Activated naive CD8-positive, alpha-beta T cell (primary cell): ENCODE data around the gene AKAP13.
A peak's percentile ranks its signal among the peaks of the same experiment; 100 is the strongest.

Source experiments
- H3K27ac Mint-ChIP-seq: one replicate; pipeline ENCODE4 v1.8.0; 2021; ENCODE audit warnings: mixed read lengths
- H3K27me3 Mint-ChIP-seq: one replicate; pipeline ENCODE4 v1.8.0; 2021; ENCODE audit warnings: mixed read lengths
- H3K36me3 Mint-ChIP-seq: one replicate; pipeline ENCODE4 v1.8.0; 2021; ENCODE audit warnings: mixed read lengths
- H3K4me1 Mint-ChIP-seq: one replicate; pipeline ENCODE4 v1.8.0; 2021; ENCODE audit warnings: low read depth, mixed read lengths
- H3K4me3 Mint-ChIP-seq: one replicate; pipeline ENCODE4 v1.8.0; 2021; ENCODE audit warnings: mild to moderate bottlenecking, mixed read lengths
- H3K9me3 Mint-ChIP-seq: one replicate; pipeline ENCODE4 v1.8.0; 2021; ENCODE audit warnings: low read depth, mixed read lengths

Gene AKAP13

DNA sequence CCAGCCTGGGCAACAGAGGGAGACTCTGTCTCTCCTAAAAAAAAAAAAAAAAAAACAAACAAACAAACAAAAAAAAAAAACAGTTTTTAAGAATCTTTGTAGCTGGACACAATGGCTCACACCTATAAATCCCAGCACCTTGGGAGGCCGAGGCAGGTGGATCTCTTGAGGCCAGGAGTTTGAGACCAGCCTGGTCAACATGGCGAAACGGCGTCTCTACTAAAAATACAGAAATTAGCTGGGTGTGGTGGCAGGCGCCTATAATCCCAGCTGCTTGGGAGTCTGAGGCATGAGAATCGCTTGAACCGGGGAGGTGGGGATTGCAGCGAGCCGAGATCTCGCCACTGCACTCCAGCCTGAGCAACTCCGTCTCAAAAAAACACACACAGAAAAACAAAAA is 361.3 kb downstream of the AKAP13 start:
- Mint-ChIP-seq H3K27ac (no peak overlapping the region), H3K9me3 (no peaks in the 10 kb centered on the region), H3K27me3 (no peaks in the 10 kb centered on the region), H3K36me3 (peaks cover 2% of the 10 kb centered on the region), H3K4me1 (peaks cover 3% of the 10 kb centered on the region), H3K4me3 (no peak overlapping the region)

DNA sequence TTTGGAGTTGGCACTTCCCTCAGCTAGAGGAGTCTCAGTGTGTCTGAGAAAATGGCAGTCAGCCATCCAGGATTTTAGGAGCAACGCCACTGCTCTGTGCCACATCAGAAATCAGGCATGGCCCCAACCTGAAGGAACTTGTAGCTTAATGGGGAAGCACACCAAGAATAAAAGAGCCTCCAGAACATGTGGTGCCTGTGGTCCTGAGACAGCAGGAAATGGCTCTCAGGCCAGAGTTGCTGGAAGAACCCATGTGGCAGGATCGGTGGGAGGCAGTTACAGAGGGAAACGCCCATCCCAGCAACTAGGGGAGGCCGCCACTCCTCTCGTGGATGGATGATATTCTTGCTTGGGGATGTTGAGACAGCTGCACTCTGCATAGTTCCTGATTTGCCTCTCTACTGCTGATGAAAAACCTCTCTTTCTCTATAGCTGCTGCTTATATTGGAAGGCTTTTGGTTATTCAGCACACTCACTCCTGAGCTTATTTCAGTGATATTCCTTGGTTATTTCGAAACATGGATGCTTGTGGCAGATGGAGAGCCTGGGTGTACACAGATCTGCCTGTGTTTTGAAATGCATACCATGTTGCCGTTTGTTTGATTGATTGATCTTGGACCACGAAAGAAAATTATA is 361.9 kb downstream of the AKAP13 start:
- peaks cover 3% of the 10 kb centered on the region for H3K4me1 Mint-ChIP-seq
- H3K27me3 Mint-ChIP-seq, result no peaks in the 10 kb centered on the region
- no peaks in the 10 kb centered on the region for H3K9me3 Mint-ChIP-seq
- H3K27ac Mint-ChIP-seq, result peak overlapping the region; percentile 62
- peaks cover 2% of the 10 kb centered on the region for H3K36me3 Mint-ChIP-seq
- no peak overlapping the region for H3K4me3 Mint-ChIP-seq

GRCh38 chr15:85743392-85744055 is 363.1 kb downstream of the AKAP13 start:
- Mint-ChIP-seq H3K9me3 (no peaks in the 10 kb centered on the region), H3K4me3 (no peak overlapping the region), H3K27me3 (no peaks in the 10 kb centered on the region), H3K36me3 (peaks cover 2% of the 10 kb centered on the region), H3K27ac (no peak overlapping the region), H3K4me1 (peaks cover 3% of the 10 kb centered on the region)

DNA sequence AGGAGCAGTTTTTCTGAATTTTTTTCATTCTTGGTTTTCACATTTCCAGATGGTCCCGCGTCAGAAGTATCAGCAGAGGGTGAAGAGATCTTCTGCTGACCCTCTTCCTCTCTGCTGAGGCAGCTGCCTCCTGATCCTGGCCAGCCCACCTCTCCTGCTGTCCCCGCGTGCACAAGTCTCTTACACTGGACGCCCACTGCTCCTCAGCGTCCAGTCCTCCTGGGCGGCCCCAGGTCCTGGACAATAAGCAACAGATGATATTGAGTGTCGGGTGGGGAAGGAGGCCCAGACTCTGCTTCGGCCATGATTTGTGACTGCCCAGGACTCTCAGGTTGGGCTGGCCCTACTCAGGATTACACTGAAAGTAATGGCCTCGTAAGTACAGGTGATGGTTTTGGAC is 364.2 kb downstream of the AKAP13 start:
- Mint-ChIP-seq H3K27ac (no peak overlapping the region), H3K9me3 (no peaks in the 10 kb centered on the region), H3K4me3 (no peak overlapping the region), H3K36me3 (no peaks in the 10 kb centered on the region), H3K4me1 (peaks cover 3% of the 10 kb centered on the region), H3K27me3 (no peaks in the 10 kb centered on the region)

DNA sequence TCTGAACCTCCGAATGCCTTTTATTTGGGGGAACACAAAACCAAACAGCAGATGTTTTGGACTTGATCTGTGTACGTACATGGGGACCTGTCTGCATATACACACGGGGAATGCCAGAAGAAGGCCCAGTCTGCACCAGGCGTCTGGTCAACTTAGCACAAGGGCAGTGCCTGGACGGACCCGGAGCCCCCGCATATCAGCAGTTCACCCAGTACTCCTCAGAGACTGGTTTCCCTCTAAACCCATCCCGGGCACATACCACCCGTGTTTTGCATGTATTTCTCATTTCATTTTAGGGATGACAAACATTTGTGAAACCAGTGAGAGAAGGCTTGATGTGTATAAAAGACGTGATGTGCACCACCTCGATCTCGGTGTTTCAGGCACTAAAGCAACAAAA is 364.6 kb downstream of the AKAP13 start:
- Mint-ChIP-seq H3K4me1 (peaks cover 3% of the 10 kb centered on the region), H3K27ac (peak overlapping the region; percentile 46), H3K36me3 (no peaks in the 10 kb centered on the region), H3K9me3 (no peaks in the 10 kb centered on the region), H3K4me3 (no peak overlapping the region), H3K27me3 (no peaks in the 10 kb centered on the region)

DNA sequence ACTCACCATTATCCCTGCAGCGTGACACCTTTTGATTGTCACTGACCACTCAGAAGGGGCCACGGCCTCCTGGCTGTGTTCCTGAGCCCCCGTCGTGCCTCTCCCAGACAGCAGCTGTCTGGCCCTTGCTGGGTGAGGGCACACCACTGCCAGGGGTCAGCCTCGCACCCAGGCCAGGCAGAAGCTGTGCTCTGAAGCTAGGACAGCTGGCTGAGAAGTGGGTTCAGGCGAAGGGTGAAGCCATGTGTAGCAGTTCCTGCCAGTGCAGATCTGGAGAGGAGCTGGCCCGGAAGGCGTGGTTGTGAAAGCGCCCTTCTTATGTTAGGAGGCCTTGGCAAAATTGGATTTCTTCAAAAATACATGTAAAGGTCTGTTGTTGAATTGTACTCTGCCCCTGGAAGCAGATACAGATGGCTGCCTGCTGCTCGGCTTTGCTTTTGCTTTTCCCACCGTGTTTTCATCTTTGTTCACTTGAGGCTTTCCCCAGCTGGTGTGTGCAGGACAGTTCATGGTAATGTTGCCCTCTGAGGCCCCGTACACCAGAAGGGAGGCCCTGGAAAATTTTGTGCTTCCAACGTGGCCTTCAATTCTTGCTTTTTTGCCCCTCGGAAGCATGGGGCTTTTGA is 365.2 kb downstream of the AKAP13 start:
- no peak overlapping the region for H3K27ac Mint-ChIP-seq
- peaks cover 6% of the 10 kb centered on the region for H3K4me1 Mint-ChIP-seq
- H3K27me3 Mint-ChIP-seq, result no peaks in the 10 kb centered on the region
- H3K36me3 Mint-ChIP-seq, result no peaks in the 10 kb centered on the region
- no peak overlapping the region for H3K4me3 Mint-ChIP-seq
- no peaks in the 10 kb centered on the region for H3K9me3 Mint-ChIP-seq

DNA sequence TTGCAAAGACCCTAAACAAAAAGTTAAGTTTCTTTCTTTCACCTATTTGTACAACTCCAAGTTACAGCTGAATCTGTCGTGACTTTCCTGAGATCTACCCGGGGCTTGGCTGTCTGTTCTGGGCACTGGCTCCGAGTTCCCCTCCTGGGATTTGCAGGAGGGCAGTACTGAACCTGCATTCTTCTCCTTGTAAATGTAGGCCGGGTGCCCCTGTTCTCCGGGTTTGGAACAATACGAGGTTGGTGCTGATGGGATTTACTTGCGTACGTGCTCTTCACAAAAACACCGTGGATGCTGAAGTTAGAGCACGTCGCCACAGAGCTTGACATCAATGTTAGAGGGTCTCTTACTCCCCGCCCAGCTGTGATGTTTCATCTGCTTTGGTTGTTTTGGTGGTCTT is 366.2 kb downstream of the AKAP13 start:
- H3K27ac Mint-ChIP-seq, result peak overlapping the region; percentile 54
- no peaks in the 10 kb centered on the region for H3K9me3 Mint-ChIP-seq
- no peaks in the 10 kb centered on the region for H3K36me3 Mint-ChIP-seq
- no peaks in the 10 kb centered on the region for H3K27me3 Mint-ChIP-seq
- peaks cover 14% of the 10 kb centered on the region for H3K4me1 Mint-ChIP-seq
- no peak overlapping the region for H3K4me3 Mint-ChIP-seq

DNA sequence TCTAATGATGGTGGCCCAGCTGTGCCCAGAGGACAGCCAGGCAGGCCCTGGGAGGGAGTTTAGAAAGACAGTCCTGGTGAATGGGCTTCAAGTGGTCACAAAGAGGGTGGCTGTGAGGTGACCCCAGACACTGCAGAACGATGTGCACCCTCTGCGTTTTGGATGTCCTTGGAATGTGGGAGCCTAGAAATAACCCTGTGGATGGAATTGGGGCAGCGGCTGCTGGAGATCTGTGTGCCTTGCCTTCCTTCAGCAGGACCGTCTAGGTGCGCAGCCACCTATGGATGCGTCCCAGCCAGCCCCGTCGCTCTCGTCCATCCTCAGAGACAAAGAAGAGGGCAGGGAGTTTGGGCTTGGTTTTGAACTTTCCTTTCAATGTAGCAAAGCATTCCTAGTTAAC is 367.8 kb downstream of the AKAP13 start:
- Mint-ChIP-seq H3K36me3 (no peaks in the 10 kb centered on the region), H3K4me3 (no peak overlapping the region), H3K4me1 (peaks cover 26% of the 10 kb centered on the region), H3K9me3 (no peaks in the 10 kb centered on the region), H3K27ac (no peak overlapping the region), H3K27me3 (no peaks in the 10 kb centered on the region)

- Mint-ChIP-seq H3K4me3 (no peak overlapping the region), H3K9me3 (no peaks in the 10 kb centered on the region), H3K27me3 (no peaks in the 10 kb centered on the region), H3K27ac (no peak overlapping the region), H3K36me3 (no peaks in the 10 kb centered on the region), H3K4me1 (peaks cover 28% of the 10 kb centered on the region)
These were observed 368.3 kb downstream of the AKAP13 start for GRCh38 chr15:85748729-85749128.

- Mint-ChIP-seq H3K27ac (peak overlapping the region; percentile 58), H3K4me3 (no peak overlapping the region), H3K9me3 (no peaks in the 10 kb centered on the region), H3K36me3 (no peaks in the 10 kb centered on the region), H3K27me3 (no peaks in the 10 kb centered on the region), H3K4me1 (peaks cover 30% of the 10 kb centered on the region)
These were observed 369.1 kb downstream of the AKAP13 start for GRCh38 chr15:85749261-85750151.

DNA sequence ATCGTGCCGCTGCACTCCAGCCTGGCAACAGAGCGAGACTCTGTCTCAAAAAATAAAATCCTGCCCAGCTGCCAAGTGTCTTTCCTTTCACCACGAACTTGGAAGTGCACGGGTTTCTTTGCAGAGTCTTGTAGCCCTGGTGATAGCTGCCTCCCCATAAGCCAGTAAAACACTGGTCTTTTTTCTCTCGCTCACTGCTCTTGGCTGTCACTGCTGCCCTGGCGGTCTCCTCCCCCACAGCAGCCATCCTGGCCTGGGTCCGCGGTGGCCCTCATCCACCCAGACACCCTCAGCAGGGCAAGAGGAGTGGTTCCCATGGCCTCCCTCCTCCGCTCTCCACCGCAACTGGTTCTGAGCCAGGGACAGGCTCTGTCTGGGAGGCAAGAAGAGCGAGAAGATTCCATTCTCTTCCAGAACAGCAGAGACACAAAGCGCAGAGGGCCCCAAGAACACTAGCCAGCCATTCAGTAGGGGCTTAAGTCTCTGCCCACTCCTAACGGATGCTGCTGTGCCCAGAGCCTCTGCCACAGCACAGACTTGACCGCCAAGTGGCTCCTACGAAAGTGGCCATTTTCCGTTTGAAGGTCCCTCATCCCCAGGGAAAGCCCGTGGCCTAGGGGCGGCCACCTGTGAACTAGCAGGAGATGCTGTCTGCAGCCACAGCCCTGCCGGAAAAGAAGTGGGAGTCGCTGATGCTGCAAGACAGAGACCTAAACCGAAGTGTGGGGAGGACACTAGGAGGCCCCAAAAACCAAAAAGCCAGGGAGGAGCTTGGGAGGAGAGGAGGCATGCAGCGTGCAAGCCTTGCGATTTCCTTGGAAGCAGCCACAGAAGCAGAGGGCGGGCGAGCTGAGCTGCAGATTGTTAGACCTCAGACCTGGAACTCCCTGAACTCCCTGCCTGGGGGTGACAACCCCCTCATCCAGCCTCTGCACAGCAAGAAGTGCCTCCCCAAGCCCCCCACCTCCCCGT is 370.2 kb downstream of the AKAP13 start:
- no peaks in the 10 kb centered on the region for H3K36me3 Mint-ChIP-seq
- H3K9me3 Mint-ChIP-seq, result no peaks in the 10 kb centered on the region
- H3K4me1 Mint-ChIP-seq, result peaks cover 32% of the 10 kb centered on the region
- peak overlapping the region; percentile 34 for H3K27ac Mint-ChIP-seq
- H3K4me3 Mint-ChIP-seq, result no peak overlapping the region
- H3K27me3 Mint-ChIP-seq, result no peaks in the 10 kb centered on the region

- H3K9me3 Mint-ChIP-seq, result no peaks in the 10 kb centered on the region
- H3K36me3 Mint-ChIP-seq, result no peaks in the 10 kb centered on the region
- peaks cover 32% of the 10 kb centered on the region for H3K4me1 Mint-ChIP-seq
- H3K27ac Mint-ChIP-seq, result no peak overlapping the region
- no peaks in the 10 kb centered on the region for H3K27me3 Mint-ChIP-seq
- no peak overlapping the region for H3K4me3 Mint-ChIP-seq
These were observed 371.1 kb downstream of the AKAP13 start for GRCh38 chr15:85751291-85752123.

DNA sequence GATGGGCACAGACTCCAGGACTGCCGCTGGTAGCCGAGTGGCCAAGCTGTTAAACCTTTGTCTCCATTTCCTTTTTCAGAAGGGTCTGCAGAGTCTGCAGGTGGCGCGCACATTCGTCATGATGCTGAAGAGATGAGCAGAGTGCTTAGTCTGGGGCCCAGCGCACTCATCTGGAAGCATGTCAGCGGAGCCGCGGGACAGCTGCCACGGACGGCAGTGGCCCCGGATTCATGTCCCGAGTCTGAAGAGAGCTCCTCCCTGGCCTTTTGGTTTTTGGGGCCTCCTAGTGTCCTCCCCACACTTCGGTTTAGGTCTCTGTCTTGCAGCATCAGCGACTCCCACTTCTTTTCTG is 371.7 kb downstream of the AKAP13 start:
- Mint-ChIP-seq H3K27ac (no peak overlapping the region), H3K36me3 (no peaks in the 10 kb centered on the region), H3K4me3 (no peak overlapping the region), H3K4me1 (peaks cover 32% of the 10 kb centered on the region), H3K9me3 (no peaks in the 10 kb centered on the region), H3K27me3 (no peaks in the 10 kb centered on the region)
